ENCODE results near the gene ANKRD18B. TPM values are rescaled to one million over a fixed set of nuclear protein-coding genes. Genes with fewer than 3 reads are reported as not detected.

ANKRD18B gene
- total and polyA plus RNA-seq, 9 of the 15 experiments (the other 6 are each of a cell fraction or from before 2014, with no cell fraction given) = 0.43 to 12.6 (median 1.8) TPM

DNA sequence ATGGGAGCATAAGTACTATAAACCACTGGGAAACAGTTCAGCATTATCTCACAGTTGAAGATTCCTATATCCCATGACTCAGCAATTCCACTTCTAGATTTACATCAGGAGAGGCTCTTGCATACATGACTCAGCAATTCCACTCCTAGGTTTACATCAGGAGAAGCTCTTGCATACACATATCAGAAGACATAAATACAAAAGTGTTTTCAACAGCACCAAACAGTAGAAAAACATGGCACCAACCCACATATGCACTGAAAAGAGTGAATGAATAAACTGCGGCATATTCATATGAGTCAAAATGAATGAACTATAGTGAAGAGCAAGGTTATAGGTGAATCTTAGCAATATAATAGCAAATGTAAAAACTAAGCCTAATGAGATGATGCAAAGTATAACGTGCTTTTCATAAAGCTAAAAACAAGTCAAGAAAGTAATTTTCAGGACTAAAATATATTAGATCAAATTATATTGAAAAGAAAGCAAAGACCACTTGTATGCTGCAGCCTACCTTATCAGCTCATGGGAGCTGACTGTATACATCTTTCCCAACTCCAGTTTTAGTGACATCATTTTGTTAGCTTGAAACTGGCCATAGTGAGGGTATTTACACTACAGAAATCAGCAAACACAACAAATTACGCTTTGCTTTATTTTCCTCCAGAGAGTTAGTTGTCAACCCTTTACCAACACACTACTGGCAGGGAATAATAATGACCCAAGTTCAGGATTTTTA is 95.8 kb downstream of the ANKRD18B start (continued):
- TF ChIP-seq SIN3A (IDR thresholded peaks at IDR 0.05; ENCODE audit: borderline replicate concordance in 2 of 2, control insufficient read depth in 1 of 2, low read depth in 2 of 2, low read length in 2 of 2) (no peak), ARID2 (IDR thresholded peaks at IDR 0.05) (no peak), ZNF224 (CRISPR knock-in tag; IDR thresholded peaks at IDR 0.05) (no peak), EHMT2 (IDR thresholded peaks at IDR 0.05) (peak; percentile 45; the same call in 1 of the 2 replicates), MYBL2 (IDR thresholded peaks at IDR 0.05; ENCODE audit: low read depth) (no peak), MYBL2 (CRISPR knock-in tag; IDR thresholded peaks at IDR 0.05; ENCODE audit: borderline replicate concordance) (no peak), ZNF12 (CRISPR knock-in tag; IDR thresholded peaks at IDR 0.05) (no peak), ZNF551 (CRISPR knock-in tag; IDR thresholded peaks at IDR 0.05) (no peak), HCFC1 (IDR thresholded peaks at IDR 0.05; ENCODE audit: low read depth, low read length) (no peak), KAT7 (CRISPR knock-in tag; IDR thresholded peaks at IDR 0.05; ENCODE audit: borderline replicate concordance) (no peak), SAFB (IDR thresholded peaks at IDR 0.05; ENCODE audit: borderline replicate concordance, low read depth, low read length) (no peak), ZKSCAN1 (IDR thresholded peaks at IDR 0.05; ENCODE audit: low read depth, low read length) (no peak), SREBF1 (IDR thresholded peaks at IDR 0.05; ENCODE audit: borderline replicate concordance, low read depth, low read length) (no peak), PHTF2 (CRISPR knock-in tag; IDR thresholded peaks at IDR 0.05) (no peak), NBN (IDR thresholded peaks at IDR 0.05; ENCODE audit: low read depth) (no peak), CREM (IDR thresholded peaks at IDR 0.05; ENCODE audit: low read depth) (no peak), HDGF (IDR thresholded peaks at IDR 0.05) (no peak), ZFX (CRISPR knock-in tag; IDR thresholded peaks at IDR 0.05) (no peak), ZNF764 (CRISPR knock-in tag; IDR thresholded peaks at IDR 0.05; ENCODE audit: low read depth) (no peak), KDM5B (IDR thresholded peaks at IDR 0.05; ENCODE audit: insufficient replicate concordance, low read depth, low read length) (no peak), NUFIP1 (IDR thresholded peaks at IDR 0.05; ENCODE audit: partially characterized antibody) (no peak), BMI1 (IDR thresholded peaks at IDR 0.05; ENCODE audit: low read length) (no peak)
- TF ChIP-seq, protein P1, sequence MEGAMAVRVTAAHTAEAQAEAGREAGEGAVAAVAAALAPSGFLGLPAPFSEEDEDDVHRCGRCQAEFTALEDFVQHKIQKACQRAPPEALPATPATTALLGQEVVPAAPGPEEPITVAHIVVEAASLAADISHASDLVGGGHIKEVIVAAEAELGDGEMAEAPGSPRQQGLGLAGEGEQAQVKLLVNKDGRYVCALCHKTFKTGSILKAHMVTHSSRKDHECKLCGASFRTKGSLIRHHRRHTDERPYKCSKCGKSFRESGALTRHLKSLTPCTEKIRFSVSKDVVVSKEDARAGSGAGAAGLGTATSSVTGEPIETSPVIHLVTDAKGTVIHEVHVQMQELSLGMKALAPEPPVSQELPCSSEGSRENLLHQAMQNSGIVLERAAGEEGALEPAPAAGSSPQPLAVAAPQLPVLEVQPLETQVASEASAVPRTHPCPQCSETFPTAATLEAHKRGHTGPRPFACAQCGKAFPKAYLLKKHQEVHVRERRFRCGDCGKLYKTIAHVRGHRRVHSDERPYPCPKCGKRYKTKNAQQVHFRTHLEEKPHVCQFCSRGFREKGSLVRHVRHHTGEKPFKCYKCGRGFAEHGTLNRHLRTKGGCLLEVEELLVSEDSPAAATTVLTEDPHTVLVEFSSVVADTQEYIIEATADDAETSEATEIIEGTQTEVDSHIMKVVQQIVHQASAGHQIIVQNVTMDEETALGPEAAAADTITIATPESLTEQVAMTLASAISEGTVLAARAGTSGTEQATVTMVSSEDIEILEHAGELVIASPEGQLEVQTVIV (CRISPR knock-in tag; IDR thresholded peaks at IDR 0.05; ENCODE audit: borderline replicate concordance) = no peak
- TF ChIP-seq, protein P2, sequence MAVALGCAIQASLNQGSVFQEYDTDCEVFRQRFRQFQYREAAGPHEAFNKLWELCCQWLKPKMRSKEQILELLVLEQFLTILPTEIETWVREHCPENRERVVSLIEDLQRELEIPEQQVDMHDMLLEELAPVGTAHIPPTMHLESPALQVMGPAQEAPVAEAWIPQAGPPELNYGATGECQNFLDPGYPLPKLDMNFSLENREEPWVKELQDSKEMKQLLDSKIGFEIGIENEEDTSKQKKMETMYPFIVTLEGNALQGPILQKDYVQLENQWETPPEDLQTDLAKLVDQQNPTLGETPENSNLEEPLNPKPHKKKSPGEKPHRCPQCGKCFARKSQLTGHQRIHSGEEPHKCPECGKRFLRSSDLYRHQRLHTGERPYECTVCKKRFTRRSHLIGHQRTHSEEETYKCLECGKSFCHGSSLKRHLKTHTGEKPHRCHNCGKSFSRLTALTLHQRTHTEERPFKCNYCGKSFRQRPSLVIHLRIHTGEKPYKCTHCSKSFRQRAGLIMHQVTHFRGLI (CRISPR knock-in tag; IDR thresholded peaks at IDR 0.05) = no peak
- TF ChIP-seq, protein P3, sequence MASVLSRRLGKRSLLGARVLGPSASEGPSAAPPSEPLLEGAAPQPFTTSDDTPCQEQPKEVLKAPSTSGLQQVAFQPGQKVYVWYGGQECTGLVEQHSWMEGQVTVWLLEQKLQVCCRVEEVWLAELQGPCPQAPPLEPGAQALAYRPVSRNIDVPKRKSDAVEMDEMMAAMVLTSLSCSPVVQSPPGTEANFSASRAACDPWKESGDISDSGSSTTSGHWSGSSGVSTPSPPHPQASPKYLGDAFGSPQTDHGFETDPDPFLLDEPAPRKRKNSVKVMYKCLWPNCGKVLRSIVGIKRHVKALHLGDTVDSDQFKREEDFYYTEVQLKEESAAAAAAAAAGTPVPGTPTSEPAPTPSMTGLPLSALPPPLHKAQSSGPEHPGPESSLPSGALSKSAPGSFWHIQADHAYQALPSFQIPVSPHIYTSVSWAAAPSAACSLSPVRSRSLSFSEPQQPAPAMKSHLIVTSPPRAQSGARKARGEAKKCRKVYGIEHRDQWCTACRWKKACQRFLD (CRISPR knock-in tag; IDR thresholded peaks at IDR 0.05) = no peak
